ENCODE data around the gene KRTAP19-1.

The KRTAP19-1 gene

GRCh38 chr21:30482130-30482529 lies 2.0 kb upstream of the KRTAP19-1 start:
- POLR2A ChIA-PET: no interaction called here
- Histone ChIP-seq H3K36me3 (ENCODE audit: control insufficient read depth in 2 of 2, insufficient read depth in 1 of 2, low read length in 2 of 2) (no peaks in the 10 kb centered on the region), H3K4me1 (ENCODE audit: control insufficient read depth, insufficient read depth, low read length) (no peaks in the 10 kb centered on the region), H3K9me3 (ENCODE audit: control insufficient read depth, insufficient read depth, low read depth, low read length) (no peaks in the 10 kb centered on the region), H3K4me3 (ENCODE audit: low read depth, low read length) (no peak overlapping the region), H3K27ac (ENCODE audit: extremely low read depth, low read depth, low read length) (no peak overlapping the region)
- TF ChIP-seq ZBTB11 (tag by site-specific recombination; conservative IDR thresholded peaks at IDR 0.05; ENCODE audit: low read depth): no peak
- TF ChIP-seq ZFP3 (tag by site-specific recombination; IDR thresholded peaks at IDR 0.05; ENCODE audit: low read depth): no peak
- TF ChIP-seq ZNF157 (tag by site-specific recombination; IDR thresholded peaks at IDR 0.05): no peak
- no peak for TF ChIP-seq ZNF501 (tag by site-specific recombination; IDR thresholded peaks at IDR 0.05)
- TF ChIP-seq ZNF404 (tag by site-specific recombination; IDR thresholded peaks at IDR 0.05): no peak
- TF ChIP-seq ZNF211 (tag by site-specific recombination; IDR thresholded peaks at IDR 0.05; ENCODE audit: low read depth): no peak
- no peak for TF ChIP-seq ZSCAN16 (tag by site-specific recombination; IDR thresholded peaks at IDR 0.05)
- no peak for TF ChIP-seq GFI1B (tag by site-specific recombination; IDR thresholded peaks at IDR 0.05)
- TF ChIP-seq ZNF518A (tag by site-specific recombination; conservative IDR thresholded peaks at IDR 0.05; ENCODE audit: low read depth): no peak
- no peak for TF ChIP-seq ZNF202 (tag by site-specific recombination; IDR thresholded peaks at IDR 0.05; ENCODE audit: borderline replicate concordance)
- TF ChIP-seq ZNF791 (tag by site-specific recombination; IDR thresholded peaks at IDR 0.05): no peak
- TF ChIP-seq TCF7L2 (IDR thresholded peaks at IDR 0.05; ENCODE audit: borderline replicate concordance, low read depth, low read length): no peak
- no peak for TF ChIP-seq ZNF785 (tag by site-specific recombination; IDR thresholded peaks at IDR 0.05)
- no peak for TF ChIP-seq SCRT2 (tag by site-specific recombination; IDR thresholded peaks at IDR 0.05)
- no peak for TF ChIP-seq ZNF133 (tag by site-specific recombination; IDR thresholded peaks at IDR 0.05)
- no peak for TF ChIP-seq ZXDB (tag by site-specific recombination; IDR thresholded peaks at IDR 0.05)
- TF ChIP-seq ZNF776 (tag by site-specific recombination; IDR thresholded peaks at IDR 0.05; ENCODE audit: borderline replicate concordance): no peak
- no peak for TF ChIP-seq GLIS1 (tag by site-specific recombination; IDR thresholded peaks at IDR 0.05)
- CTCF ChIA-PET: interaction anchor here (0.6 to 1.1 kb wide), 3 partner anchors 10 to 582 kb away, joined by 4 to 6 read pairs (median 4); no protein-coding TSS in a partner anchor

- ChIA-PET CTCF (no interaction called here), POLR2A (no interaction called here)
- no peak overlapping the region for H3K4me3 ChIP-seq (ENCODE audit: low read depth, low read length)
- H3K4me1 ChIP-seq (ENCODE audit: control insufficient read depth, insufficient read depth, low read length): no peaks in the 10 kb centered on the region
- H3K27ac ChIP-seq (ENCODE audit: extremely low read depth, low read depth, low read length): no peak overlapping the region
- H3K9me3 ChIP-seq (ENCODE audit: control insufficient read depth, insufficient read depth, low read depth, low read length): no peaks in the 10 kb centered on the region
- no peaks in the 10 kb centered on the region for H3K36me3 ChIP-seq (ENCODE audit: control insufficient read depth in 2 of 2, insufficient read depth in 1 of 2, low read length in 2 of 2)
- TF ChIP-seq ZNF184 (tag by site-specific recombination; IDR thresholded peaks at IDR 0.05) (no peak), ZNF221 (tag by site-specific recombination; IDR thresholded peaks at IDR 0.05; ENCODE audit: borderline replicate concordance) (no peak), ZBTB11 (tag by site-specific recombination; conservative IDR thresholded peaks at IDR 0.05; ENCODE audit: low read depth) (no peak), REPIN1 (tag by site-specific recombination; IDR thresholded peaks at IDR 0.05; ENCODE audit: low read depth) (no peak), GLIS1 (tag by site-specific recombination; IDR thresholded peaks at IDR 0.05) (no peak), ZNF155 (tag by site-specific recombination; IDR thresholded peaks at IDR 0.05) (no peak), ZNF114 (tag by site-specific recombination; IDR thresholded peaks at IDR 0.05) (no peak), ZNF639 (tag by site-specific recombination; IDR thresholded peaks at IDR 0.05) (no peak)
These were observed 908 bp downstream of the KRTAP19-1 start for GRCh38 chr21:30479259-30479658.

All from HEK293 (cell line).